Body of pancreas (tissue), 4 donors: ENCODE data around the gene GSAP. TPM values are rescaled to one million over a fixed set of nuclear protein-coding genes. Genes with fewer than 3 reads are reported as not detected.
A peak's percentile ranks its signal among the peaks of the same experiment; 100 is the strongest.

Experiments used
- ATAC-seq: fragments of 150-250 bp; one replicate; pipeline ENCODE4 v1.9.1; 2016
- DNase-seq, 4 donors: peaks; one replicate each; pipeline ENCODE4 v3.0.0-alpha.2; 2019
- H3K27ac ChIP-seq, 4 donors: fragments of 200-600 bp; sonication (generic); 1 replicate in 3 of 4; 2 replicates in 1 of 4; pipeline versions ENCODE4 v1.5.1 to v1.6.1; 2016 to 2019; ENCODE audit warnings: mild to moderate bottlenecking in 1 of 4, mixed read lengths in 1 of 4, moderate library complexity in 1 of 4
- H3K27me3 ChIP-seq, 2 donors: fragments of 200-600 bp; sonication (generic); one replicate each; pipeline ENCODE4 v1.6.0; 2016; ENCODE audit warnings: mild to moderate bottlenecking in 1 of 2
- H3K36me3 ChIP-seq, 2 donors: fragments of 200-600 bp; sonication (generic); replicated peaks in 1 of 2; 2 replicates each; pipeline ENCODE4 v1.5.1; 2016; ENCODE audit warnings: low read depth in 2 of 2; ENCODE audit not compliant: insufficient read depth in 1 of 2
- H3K4me1 ChIP-seq: fragments of 200-600 bp; sonication (generic); one replicate; pipeline ENCODE4 v1.6.0; 2016
- H3K4me3 ChIP-seq, 2 donors: fragments of 200-600 bp; sonication (generic); 1 replicate in 1 of 2; 2 replicates in 1 of 2; pipeline ENCODE4 v1.5.1; 2016 to 2019
- H3K9me3 ChIP-seq, 3 donors: fragments of 200-600 bp; sonication (generic); 1 replicate in 2 of 3; 2 replicates in 1 of 3; pipeline ENCODE4 v1.5.1; 2016
- POLR2A ChIP-seq, 3 donors: fragments of 450-650 bp; IDR thresholded peaks; one replicate each; pipeline ENCODE4 v1.6.1; 2016; ENCODE audit warnings: antibody characterized with exemption in 3 of 3, mild to moderate bottlenecking in 2 of 3
- WGBS, 2 donors: methylation state at CpG; one replicate each; pipeline ENCODE4 v1.1.5; 2017; 5-methylcytosine and 5-hydroxymethylcytosine counted together
- intact Hi-C: fragments of 100-400 bp; cut with DNase I; formaldehyde crosslinking; loops from one replicate; pipeline ENCODE4 v1.15.1; 2023
- total RNA-seq, 2 donors: library from RNA; depleted of rRNA; stranded (reverse); fragments of >200 nt; gene quantifications; one replicate each; pipeline ENCODE4 v1.1.0, GENCODE V29; 2016
- TF ChIP-seq, protein P1 (sequence below), 7 experiments: fragments of 450-650 bp in 4 of 7; fragments of 200-600 bp in 3 of 7; sonication (generic) in 3 of 7; IDR thresholded peaks; one replicate each; pipeline ENCODE4 v1.5.1; 2016 to 2019; ENCODE audit warnings: antibody characterized with exemption in 7 of 7

The GSAP gene
- total RNA-seq, 2 donors from 2014 or later: 13.7 to 18.8 TPM

DNA sequence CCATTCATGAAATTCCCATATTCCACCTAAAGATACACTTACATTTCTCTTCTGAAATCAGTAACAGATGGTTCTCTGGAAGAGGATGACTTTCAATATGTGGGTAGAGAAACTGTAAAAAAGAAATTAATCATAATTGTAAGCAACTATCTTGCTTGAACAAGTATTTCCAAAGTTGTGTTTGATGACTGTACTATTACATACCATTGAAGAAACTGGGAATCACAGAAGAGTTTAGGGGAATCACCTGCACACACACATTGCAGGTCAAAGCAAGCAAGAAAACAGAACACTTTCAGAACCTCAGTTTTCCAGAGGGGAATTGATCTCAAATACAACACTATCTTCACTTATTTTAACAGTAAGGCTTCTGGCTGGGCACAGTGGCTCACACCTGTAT is 33.6 kb downstream of the GSAP start:
- Histone ChIP-seq H3K27ac (no peak overlapping the region), H3K4me1 (no peaks in the 10 kb centered on the region), H3K4me3 (no peak overlapping the region), H3K36me3 (peaks cover 0 to 4% of the 10 kb centered on the region in 2 donors), H3K27me3 (no peaks in the 10 kb centered on the region), H3K9me3 (no peaks in the 10 kb centered on the region)
- TF ChIP-seq POLR2A (IDR thresholded peaks at IDR 0.05): no peak
- intact Hi-C loops: no loop called here
- DNase-seq: no peak
- ATAC-seq: no peak

DNA sequence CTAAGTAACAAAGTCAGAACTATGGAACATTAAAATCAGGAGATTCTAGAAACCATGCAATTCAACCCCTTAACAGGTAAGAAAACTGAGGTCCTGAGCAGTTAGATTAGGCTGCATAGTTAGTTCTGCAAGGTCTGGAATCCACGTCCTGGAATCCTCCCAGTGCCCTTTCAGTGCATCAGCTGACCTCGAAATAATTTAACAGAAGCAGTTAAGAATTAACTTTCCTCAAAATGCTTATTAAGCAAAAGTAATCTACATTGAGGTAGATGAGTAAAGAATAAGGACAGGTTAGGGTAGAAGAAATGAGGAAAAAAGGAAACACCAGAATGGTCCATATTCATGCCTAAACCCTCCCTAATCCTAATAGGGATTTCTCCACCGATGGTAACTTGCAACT is 37.6 kb downstream of the GSAP start:
- TF ChIP-seq, protein P1, sequence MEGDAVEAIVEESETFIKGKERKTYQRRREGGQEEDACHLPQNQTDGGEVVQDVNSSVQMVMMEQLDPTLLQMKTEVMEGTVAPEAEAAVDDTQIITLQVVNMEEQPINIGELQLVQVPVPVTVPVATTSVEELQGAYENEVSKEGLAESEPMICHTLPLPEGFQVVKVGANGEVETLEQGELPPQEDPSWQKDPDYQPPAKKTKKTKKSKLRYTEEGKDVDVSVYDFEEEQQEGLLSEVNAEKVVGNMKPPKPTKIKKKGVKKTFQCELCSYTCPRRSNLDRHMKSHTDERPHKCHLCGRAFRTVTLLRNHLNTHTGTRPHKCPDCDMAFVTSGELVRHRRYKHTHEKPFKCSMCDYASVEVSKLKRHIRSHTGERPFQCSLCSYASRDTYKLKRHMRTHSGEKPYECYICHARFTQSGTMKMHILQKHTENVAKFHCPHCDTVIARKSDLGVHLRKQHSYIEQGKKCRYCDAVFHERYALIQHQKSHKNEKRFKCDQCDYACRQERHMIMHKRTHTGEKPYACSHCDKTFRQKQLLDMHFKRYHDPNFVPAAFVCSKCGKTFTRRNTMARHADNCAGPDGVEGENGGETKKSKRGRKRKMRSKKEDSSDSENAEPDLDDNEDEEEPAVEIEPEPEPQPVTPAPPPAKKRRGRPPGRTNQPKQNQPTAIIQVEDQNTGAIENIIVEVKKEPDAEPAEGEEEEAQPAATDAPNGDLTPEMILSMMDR (IDR thresholded peaks at IDR 0.05): no peak
- TF ChIP-seq POLR2A (IDR thresholded peaks at IDR 0.05): no peak
- H3K9me3 ChIP-seq: no peaks in the 10 kb centered on the region
- intact Hi-C loops: no loop called here
- H3K27ac ChIP-seq: no peak overlapping the region
- DNase-seq: no peak
- no peaks in the 10 kb centered on the region for H3K4me1 ChIP-seq
- H3K36me3 ChIP-seq: peaks cover 0 to 3% of the 10 kb centered on the region in 2 donors
- 73 to 79% methylated on average over 3 of the region's 3 CpGs for WGBS, 2 donors
- no peak for ATAC-seq
- H3K4me3 ChIP-seq: no peak overlapping the region
- H3K27me3 ChIP-seq: no peaks in the 10 kb centered on the region

DNA sequence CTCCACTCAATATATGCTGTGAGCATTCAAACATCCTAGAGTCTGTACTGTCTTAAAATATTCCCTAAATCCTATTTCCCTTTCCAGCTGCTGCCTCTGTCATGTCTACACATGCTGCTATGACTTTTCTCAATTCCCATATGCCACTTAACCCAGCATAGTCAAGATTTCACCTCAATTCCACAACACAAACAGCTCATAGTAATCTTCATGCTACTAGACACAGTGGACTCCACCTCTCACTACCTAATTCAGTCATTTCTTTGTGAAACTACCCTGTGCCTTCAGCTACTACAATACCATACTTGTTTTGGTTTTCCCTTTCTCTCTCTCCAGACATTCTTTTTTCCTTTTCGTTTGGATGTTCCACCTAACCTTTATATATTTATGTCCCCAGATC is 45.5 kb downstream of the GSAP start:
- 56 to 61% methylated on average over 1 of the region's 1 CpG for WGBS, 2 donors
- TF ChIP-seq, protein P1 (IDR thresholded peaks at IDR 0.05): no peak
- TF ChIP-seq POLR2A (IDR thresholded peaks at IDR 0.05): no peak
- no peak for DNase-seq
- no peak overlapping the region for H3K27ac ChIP-seq
- intact Hi-C loops: no loop called here
- no peaks in the 10 kb centered on the region for H3K4me1 ChIP-seq
- H3K27me3 ChIP-seq: no peaks in the 10 kb centered on the region
- H3K9me3 ChIP-seq: no peaks in the 10 kb centered on the region
- H3K4me3 ChIP-seq: no peak overlapping the region
- ATAC-seq: no peak
- peaks cover 0 to 4% of the 10 kb centered on the region in 2 donors for H3K36me3 ChIP-seq

DNA sequence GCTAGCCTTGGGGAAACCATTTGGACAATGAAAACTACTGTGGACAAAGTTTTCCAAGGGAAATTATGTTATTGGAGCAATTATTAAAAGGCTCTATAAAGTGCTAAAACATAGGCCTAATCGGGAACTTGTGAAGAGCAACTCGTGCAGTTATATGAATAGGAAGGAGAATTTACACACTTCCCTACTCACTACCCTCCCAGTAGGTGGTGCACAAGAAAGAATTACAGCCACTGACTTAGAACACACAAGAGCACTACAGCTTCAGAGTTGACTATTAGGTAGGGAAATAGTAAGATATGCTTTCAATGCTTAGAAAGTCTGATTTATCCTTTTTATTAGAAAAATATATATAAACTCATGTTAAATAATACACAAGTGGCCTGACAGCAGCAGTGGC is 47.2 kb downstream of the GSAP start:
- DNase-seq (no peak), ATAC-seq (no peak)
- no peaks in the 10 kb centered on the region for H3K4me1 ChIP-seq
- intact Hi-C loops: no loop called here
- H3K27ac ChIP-seq: no peak overlapping the region
- H3K27me3 ChIP-seq: no peaks in the 10 kb centered on the region
- TF ChIP-seq POLR2A (IDR thresholded peaks at IDR 0.05): no peak
- TF ChIP-seq, protein P1 (IDR thresholded peaks at IDR 0.05): peak in 1 of 7 experiments; percentile 13
- 66 to 73% methylated on average over 2 of the region's 2 CpGs for WGBS, 2 donors
- no peaks in the 10 kb centered on the region for H3K9me3 ChIP-seq
- H3K4me3 ChIP-seq: no peak overlapping the region
- H3K36me3 ChIP-seq: peaks cover 0 to 2% of the 10 kb centered on the region in 2 donors

DNA sequence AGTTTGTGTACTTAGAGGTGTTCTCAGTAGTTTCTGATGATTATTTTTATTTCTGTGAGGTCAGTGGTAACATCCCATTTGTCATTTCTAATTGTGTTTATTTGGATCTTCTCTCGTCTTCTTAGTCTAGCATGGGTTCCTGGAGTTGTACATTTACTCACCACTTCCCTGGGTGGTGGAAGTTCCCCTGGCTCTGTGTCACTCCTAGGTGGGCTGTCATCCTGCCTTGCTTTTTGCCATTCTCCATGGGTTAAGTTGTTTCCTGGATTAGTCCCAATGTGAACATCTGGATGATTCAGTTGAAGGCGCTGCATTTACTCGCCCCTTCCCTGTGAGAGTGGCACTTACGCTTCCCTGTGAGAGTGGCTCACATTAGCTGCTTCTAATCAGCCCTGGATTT is 48.2 kb downstream of the GSAP start:
- no peaks in the 10 kb centered on the region for H3K9me3 ChIP-seq
- no peak for DNase-seq
- no peak for ATAC-seq
- H3K4me1 ChIP-seq: no peaks in the 10 kb centered on the region
- H3K27me3 ChIP-seq: no peaks in the 10 kb centered on the region
- no peak for TF ChIP-seq POLR2A (IDR thresholded peaks at IDR 0.05)
- TF ChIP-seq, protein P1 (IDR thresholded peaks at IDR 0.05): no peak
- no peak overlapping the region for H3K4me3 ChIP-seq
- intact Hi-C loops: no loop called here
- WGBS, 2 donors: 97 to 98% methylated on average over 4 of the region's 4 CpGs
- peaks cover 0 to 2% of the 10 kb centered on the region in 2 donors for H3K36me3 ChIP-seq
- no peak overlapping the region for H3K27ac ChIP-seq
